Mesenchymal stem cell (in vitro differentiated cells and primary cell): ENCODE measurements around the gene BTD.
"Not testable (repeated sequence)": the region's sequence is repeated elsewhere in the genome, so short reads cannot be mapped to it uniquely, and the experiment has no call there.

ENCODE experiments used
- DNase-seq: peaks from one replicate; pipeline ENCODE4 v3.0.0-alpha.2; 2013
- H2AFZ ChIP-seq: one replicate; pipeline ENCODE4 v1.6.1; 2013; ENCODE audit warnings: low read depth, mild to moderate bottlenecking, control low read depth, inconsistent platforms, low read length, moderate library complexity
- H2AK5ac ChIP-seq: 2 replicates; pipeline ENCODE4 v1.6.1; 2013; ENCODE audit warnings: low read length, moderate library complexity, mild to moderate bottlenecking, inconsistent platforms; ENCODE audit not compliant: severe bottlenecking
- H2BK120ac ChIP-seq: one replicate; pipeline ENCODE4 v1.6.1; 2013; ENCODE audit warnings: low read depth, mild to moderate bottlenecking, inconsistent platforms, low read length, moderate library complexity
- H2BK12ac ChIP-seq, 2 experiments: one replicate each; pipeline ENCODE4 v1.6.1; 2013; ENCODE audit warnings: inconsistent platforms in 2 of 2, low read length in 2 of 2, mild to moderate bottlenecking in 2 of 2, moderate library complexity in 2 of 2, control low read depth in 1 of 2
- H2BK15ac ChIP-seq: one replicate; pipeline ENCODE4 v1.6.1; 2013; ENCODE audit warnings: mild to moderate bottlenecking, low read depth, inconsistent platforms; ENCODE audit not compliant: poor library complexity, severe bottlenecking
- H2BK5ac ChIP-seq: 2 replicates; pipeline ENCODE4 v1.6.1; 2013; ENCODE audit warnings: low read depth, mild to moderate bottlenecking, low read length, control low read depth, inconsistent platforms; ENCODE audit not compliant: poor library complexity, severe bottlenecking
- H3K14ac ChIP-seq, 2 experiments: one replicate each; pipeline ENCODE4 v1.6.1; 2013; ENCODE audit warnings: inconsistent platforms in 2 of 2, low read length in 2 of 2, control low read depth in 1 of 2, mild to moderate bottlenecking in 1 of 2, moderate library complexity in 1 of 2
- H3K18ac ChIP-seq, 2 experiments: one replicate each; pipeline ENCODE4 v1.6.1; 2013; ENCODE audit warnings: inconsistent platforms in 2 of 2, low read length in 2 of 2, control low read depth in 1 of 2, low read depth in 1 of 2, mild to moderate bottlenecking in 1 of 2
- H3K23ac ChIP-seq, 2 experiments: one replicate each; pipeline ENCODE4 v1.6.1; 2013; ENCODE audit warnings: inconsistent platforms in 2 of 2, low read length in 2 of 2, mild to moderate bottlenecking in 2 of 2, moderate library complexity in 2 of 2, control low read depth in 1 of 2
- H3K27ac ChIP-seq: 2 replicates; pipeline ENCODE4 v1.5.1; 2013; ENCODE audit warnings: mild to moderate bottlenecking, moderate library complexity, low read length, control low read depth, inconsistent platforms; ENCODE audit not compliant: poor library complexity, severe bottlenecking
- H3K27me3 ChIP-seq, 2 experiments: 2 replicates each; pipeline versions ENCODE4 v1.6.1 to v1.7.0; 2013; ENCODE audit warnings: low read length in 2 of 2, mild to moderate bottlenecking in 2 of 2, moderate library complexity in 2 of 2, control low read depth in 1 of 2, inconsistent platforms in 1 of 2; ENCODE audit not compliant: control insufficient read depth in 1 of 2, insufficient read depth in 1 of 2
- H3K36me3 ChIP-seq, 2 experiments: 2 replicates each; pipeline versions ENCODE4 v1.6.1 to v1.7.0; 2013; ENCODE audit warnings: low read length in 2 of 2, control low read depth in 1 of 2, inconsistent platforms in 1 of 2, low read depth in 1 of 2, mild to moderate bottlenecking in 1 of 2; ENCODE audit not compliant: insufficient read depth in 2 of 2, control insufficient read depth in 1 of 2
- H3K4ac ChIP-seq, 2 experiments: one replicate each; pipeline ENCODE4 v1.6.1; 2013; ENCODE audit warnings: inconsistent platforms in 2 of 2, low read length in 2 of 2, mild to moderate bottlenecking in 2 of 2, moderate library complexity in 2 of 2, control low read depth in 1 of 2, low read depth in 1 of 2
- H3K4me1 ChIP-seq: 2 replicates; pipeline ENCODE4 v1.6.1; 2013; ENCODE audit warnings: low read depth, low read length, control low read depth; ENCODE audit not compliant: control insufficient read depth, insufficient read depth
- H3K4me2 ChIP-seq: 2 replicates; pipeline ENCODE4 v1.6.1; 2013; ENCODE audit warnings: low read length, mild to moderate bottlenecking, inconsistent platforms; ENCODE audit not compliant: poor library complexity, severe bottlenecking
- H3K4me3 ChIP-seq, 2 experiments: 2 replicates each; pipeline versions ENCODE4 v1.5.1 to v1.7.0; 2013; ENCODE audit warnings: low read length in 2 of 2, mild to moderate bottlenecking in 2 of 2, control low read depth in 1 of 2, low read depth in 1 of 2; ENCODE audit not compliant: insufficient read depth in 1 of 2
- H3K79me1 ChIP-seq: replicated peaks from 2 replicates; pipeline ENCODE4 v1.6.1; 2013; ENCODE audit warnings: mild to moderate bottlenecking, control low read depth, low read length, inconsistent platforms; ENCODE audit not compliant: poor library complexity, severe bottlenecking
- H3K9ac ChIP-seq: 2 replicates; pipeline ENCODE4 v1.7.0; 2013; ENCODE audit warnings: mild to moderate bottlenecking, low read length, moderate library complexity
- H3K9me3 ChIP-seq: 2 replicates; pipeline ENCODE4 v1.7.0; 2013; ENCODE audit warnings: mild to moderate bottlenecking, low read length; ENCODE audit not compliant: control insufficient read depth
- H4K8ac ChIP-seq: one replicate; pipeline ENCODE4 v1.6.1; 2013; ENCODE audit warnings: inconsistent platforms, mild to moderate bottlenecking, low read length, moderate library complexity
- H4K91ac ChIP-seq: one replicate; pipeline ENCODE4 v1.6.1; 2013; ENCODE audit warnings: mild to moderate bottlenecking, low read length, inconsistent platforms
- WGBS: methylation state at CpG from one replicate; pipeline ENCODE4 v1.1.7; 2013; ENCODE audit warnings: mixed read lengths; 5-methylcytosine and 5-hydroxymethylcytosine counted together

The BTD gene

DNA sequence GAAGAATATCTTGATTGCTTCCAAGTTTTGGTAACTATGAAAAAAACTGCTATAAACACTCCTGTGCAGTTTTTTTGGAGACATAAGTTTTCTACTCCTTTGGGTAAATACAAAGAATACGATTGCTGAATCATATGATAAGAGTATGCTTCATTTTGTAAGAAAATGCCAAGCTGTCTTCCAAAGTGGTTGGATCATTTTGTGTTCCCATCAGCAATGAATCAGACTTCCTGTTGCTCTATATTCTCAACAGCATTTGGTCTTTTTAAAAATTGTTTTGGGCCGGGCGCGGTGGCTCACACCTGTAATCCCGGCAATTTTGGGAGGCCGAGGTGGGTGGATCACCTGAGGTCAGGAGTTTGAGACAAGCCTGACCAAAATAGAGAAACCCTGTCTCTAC lies 14.5 kb downstream of the BTD start:
- Histone ChIP-seq H2BK120ac (no peak overlapping the region), H3K18ac (no peak overlapping the region), H4K91ac (no peak overlapping the region), H3K14ac (no peak overlapping the region), H3K36me3 (peaks cover 0 to 4% of the 10 kb centered on the region in 2 experiments), H3K79me1 (peaks cover 5% of the 10 kb centered on the region), H3K4me2 (no peak overlapping the region), H2AFZ (no peak overlapping the region), H3K27ac (no peak overlapping the region), H4K8ac (no peak overlapping the region), H3K23ac (no peak overlapping the region), H3K4me1 (no peaks in the 10 kb centered on the region), H3K4ac (no peak overlapping the region), H2BK5ac (no peak overlapping the region), H2BK15ac (no peak overlapping the region), H2AK5ac (no peak overlapping the region), H3K4me3 (no peak overlapping the region), H3K9me3 (peaks cover 21% of the 10 kb centered on the region), H3K27me3 (no peaks in the 10 kb centered on the region), H2BK12ac (no peak overlapping the region), H3K9ac (peak overlapping the region; percentile 59)
- 79% methylated on average over 5 of the region's 6 CpGs for WGBS
- peak; percentile 50 for DNase-seq

- not testable (repeated sequence) for H2BK12ac ChIP-seq, H3K27ac ChIP-seq, H2AK5ac ChIP-seq, H3K23ac ChIP-seq, H2BK120ac ChIP-seq, DNase-seq, H3K18ac ChIP-seq, H2BK15ac ChIP-seq, H4K91ac ChIP-seq, H2BK5ac ChIP-seq, H4K8ac ChIP-seq, H3K36me3 ChIP-seq, H3K9ac ChIP-seq, H2AFZ ChIP-seq, H3K79me1 ChIP-seq, H3K4ac ChIP-seq, H3K27me3 ChIP-seq, H3K14ac ChIP-seq, H3K4me1 ChIP-seq, H3K4me2 ChIP-seq
- WGBS: 93% methylated on average over 8 of the region's 8 CpGs
- H3K4me3 ChIP-seq: peak overlapping the region in 1 of 2 experiments; percentile 8
- peaks cover 35% of the 10 kb centered on the region for H3K9me3 ChIP-seq
Measured at GRCh38 chr3:15619659-15620464, 18.3 kb downstream of the BTD start.

DNA sequence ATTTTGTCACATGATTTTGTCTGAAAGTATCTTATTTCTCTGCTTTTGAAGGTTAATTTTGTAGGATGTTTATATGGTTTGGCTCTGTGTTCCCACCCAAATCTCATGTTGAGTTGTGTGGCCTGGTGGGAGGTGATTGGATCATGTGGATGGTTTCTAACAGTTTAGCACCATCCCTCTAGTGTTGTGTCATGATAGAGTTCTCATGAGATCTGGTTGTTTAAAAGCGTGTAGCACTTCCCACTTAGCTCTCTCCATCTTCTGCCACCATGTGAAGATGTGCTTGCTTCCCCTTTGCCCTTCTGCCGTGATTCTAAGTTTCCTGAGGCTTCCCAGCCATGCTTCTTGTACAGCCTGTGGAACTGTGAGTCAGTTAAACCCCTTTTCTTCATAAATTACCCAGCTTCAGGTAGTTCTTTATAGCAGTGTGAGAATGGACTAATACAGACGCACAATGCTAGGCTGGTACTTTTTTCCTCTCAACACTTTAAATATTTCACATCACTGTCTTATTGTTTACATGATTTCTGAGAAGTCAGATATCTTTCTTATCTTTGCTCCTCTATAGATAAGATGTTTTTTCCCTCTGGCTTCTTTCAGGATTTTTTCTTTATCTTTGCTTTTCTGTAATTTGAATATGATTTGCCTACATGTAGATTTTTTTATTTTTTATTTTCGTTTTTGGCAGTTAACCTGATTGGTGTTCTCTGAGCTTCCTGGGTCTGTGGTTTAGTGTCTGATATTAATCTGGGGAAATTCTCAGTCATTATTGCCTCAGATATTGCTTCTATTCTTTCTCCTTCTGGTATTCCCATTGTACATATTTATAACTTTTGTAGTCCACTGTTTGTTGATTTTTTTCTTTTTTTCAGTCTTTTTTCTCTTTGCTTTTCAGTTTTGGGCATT lies 22.2 kb downstream of the BTD start:
- Histone ChIP-seq H3K14ac (no peak overlapping the region), H3K27me3 (no peaks in the 10 kb centered on the region), H2BK120ac (no peak overlapping the region), H4K8ac (no peak overlapping the region), H2BK15ac (no peak overlapping the region), H3K27ac (no peak overlapping the region), H3K4me3 (no peak overlapping the region), H2BK5ac (no peak overlapping the region), H3K79me1 (peaks cover 13% of the 10 kb centered on the region), H3K9me3 (peaks cover 33% of the 10 kb centered on the region), H3K18ac (no peak overlapping the region), H2AFZ (no peak overlapping the region), H3K4ac (no peak overlapping the region), H3K36me3 (peaks cover 0 to 4% of the 10 kb centered on the region in 2 experiments), H4K91ac (no peak overlapping the region), H3K23ac (no peak overlapping the region), H3K4me1 (no peaks in the 10 kb centered on the region), H2BK12ac (no peak overlapping the region), H2AK5ac (no peak overlapping the region), H3K9ac (no peak overlapping the region), H3K4me2 (no peak overlapping the region)
- DNase-seq: peak; percentile 32
- 73% methylated on average over 1 of the region's 4 CpGs for WGBS

DNA sequence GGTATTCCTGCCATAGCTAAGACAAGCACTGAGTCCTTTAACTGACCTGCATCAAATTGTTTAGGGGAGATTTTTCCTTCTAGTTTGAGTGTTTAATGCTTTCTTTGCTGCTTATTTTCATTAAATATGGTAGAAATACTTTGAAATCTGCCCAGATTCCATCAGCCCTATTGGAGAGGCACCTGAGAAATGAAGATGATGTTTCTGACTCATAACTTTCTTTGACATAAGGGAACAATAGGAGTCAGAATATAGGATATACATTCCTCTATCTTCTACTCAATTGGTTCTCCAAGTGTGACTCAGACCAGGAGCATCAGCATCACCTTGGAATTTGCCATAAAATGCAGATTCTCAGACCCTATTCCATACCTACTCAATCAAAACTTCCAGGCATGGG lies 27.4 kb downstream of the BTD start:
- H2AK5ac ChIP-seq: no peak overlapping the region
- H3K79me1 ChIP-seq: peaks cover 17% of the 10 kb centered on the region
- no peak overlapping the region for H3K4me3 ChIP-seq
- no peak overlapping the region for H3K23ac ChIP-seq
- H4K8ac ChIP-seq: no peak overlapping the region
- H3K4me1 ChIP-seq: peaks cover 7% of the 10 kb centered on the region
- no peak overlapping the region for H2AFZ ChIP-seq
- H4K91ac ChIP-seq: no peak overlapping the region
- H3K14ac ChIP-seq: no peak overlapping the region
- H3K9ac ChIP-seq: no peak overlapping the region
- H2BK5ac ChIP-seq: no peak overlapping the region
- no peak overlapping the region for H2BK15ac ChIP-seq
- no peaks in the 10 kb centered on the region for H3K36me3 ChIP-seq
- no peak overlapping the region for H2BK120ac ChIP-seq
- H2BK12ac ChIP-seq: no peak overlapping the region
- H3K4ac ChIP-seq: no peak overlapping the region
- no peak overlapping the region for H3K4me2 ChIP-seq
- no peaks in the 10 kb centered on the region for H3K9me3 ChIP-seq
- H3K27ac ChIP-seq: no peak overlapping the region
- no peak overlapping the region for H3K18ac ChIP-seq
- H3K27me3 ChIP-seq: no peaks in the 10 kb centered on the region
- no peak for DNase-seq
